IgD-negative memory B cell (primary cell): ENCODE measurements around the gene ZSCAN32. TPM values are rescaled to one million over a fixed set of nuclear protein-coding genes. Genes with fewer than 3 reads are reported as not detected.

Experiments used
- polyA plus RNA-seq: library from polyadenylated mRNA; unstranded; fragments of 300-500 nt; fragmentation: Illumina TruSeq; gene quantifications from one replicate; pipeline ENCODE4 v1.2.3, GENCODE V29; 2021

Gene ZSCAN32
- polyA plus RNA-seq, 1 donor from 2014 or later = 16.9 TPM

Other genes starting within 250 kb of the ZSCAN32 start
- gene OR1F1, start 212.8 kb downstream of the ZSCAN32 start, polyA plus RNA-seq = not detected
- 8.3 TPM for gene ZNF200, start 165.8 kb downstream of the ZSCAN32 start, polyA plus RNA-seq
- not detected for gene MEFV, start 144.4 kb downstream of the ZSCAN32 start, polyA plus RNA-seq
- gene ZNF263, start 117.5 kb downstream of the ZSCAN32 start, polyA plus RNA-seq = 61.3 TPM
- gene TIGD7, start 95.6 kb downstream of the ZSCAN32 start, polyA plus RNA-seq = 4.4 TPM
- gene ZNF75A, start 95.5 kb downstream of the ZSCAN32 start, polyA plus RNA-seq = 27.1 TPM
- gene OR2C1, start 45.1 kb downstream of the ZSCAN32 start, polyA plus RNA-seq = not detected
- gene ZNF174, start 211 bp upstream of the ZSCAN32 start, polyA plus RNA-seq = 15.5 TPM
- 1.0 TPM for gene ZNF597, start 42.5 kb upstream of the ZSCAN32 start, polyA plus RNA-seq
- 36.5 TPM for gene NAA60, start 42.7 kb upstream of the ZSCAN32 start, polyA plus RNA-seq
- not detected for gene C16orf90, start 94.5 kb upstream of the ZSCAN32 start, polyA plus RNA-seq
- 3.9 TPM for gene CLUAP1, start 100.0 kb upstream of the ZSCAN32 start, polyA plus RNA-seq
- 19.8 TPM for gene NLRC3, start 176.4 kb upstream of the ZSCAN32 start, polyA plus RNA-seq
- 1.4 TPM for gene SLX4, start 210.6 kb upstream of the ZSCAN32 start, polyA plus RNA-seq